ENCODE data around the gene TH.

The TH gene

DNA sequence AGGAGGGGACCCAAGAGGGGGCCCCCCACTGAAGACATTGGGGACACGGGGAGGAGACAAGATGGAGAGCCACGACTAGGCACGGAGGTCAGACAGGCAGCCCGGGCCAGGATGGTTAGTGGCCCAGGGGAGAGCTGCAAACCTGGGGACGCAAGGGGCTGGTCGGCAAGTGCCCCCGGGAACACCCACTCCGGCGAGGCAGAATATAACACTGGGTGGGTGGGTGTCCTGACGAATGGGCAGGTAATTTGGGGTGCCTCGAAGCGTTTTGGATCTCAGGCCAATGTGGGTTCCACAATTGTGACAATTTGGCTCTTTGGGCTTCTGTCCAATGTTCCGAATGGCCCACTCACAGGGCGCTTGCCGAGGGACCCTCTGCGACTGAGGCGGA, 42.3 kb downstream of the TH start:
- Histone ChIP-seq H3K9me3 (ENCODE audit: control insufficient read depth, low read length) (no peaks in the 10 kb centered on the region), H3K27ac (no peak overlapping the region), H3K4me3 (ENCODE audit: low read depth, low read length) (no peak overlapping the region), H3K4me2 (ENCODE audit: low read length) (no peak overlapping the region), H3K27me3 (ENCODE audit: control insufficient read depth, insufficient read depth, low read length) (no peaks in the 10 kb centered on the region), H3K79me2 (no peaks in the 10 kb centered on the region), H2AFZ (no peak overlapping the region), H3K4me1 (no peaks in the 10 kb centered on the region), H3K36me3 (ENCODE audit: control insufficient read depth, insufficient read depth, low read length) (no peaks in the 10 kb centered on the region), H3K9ac (no peak overlapping the region)
- TF ChIP-seq, protein P1, sequence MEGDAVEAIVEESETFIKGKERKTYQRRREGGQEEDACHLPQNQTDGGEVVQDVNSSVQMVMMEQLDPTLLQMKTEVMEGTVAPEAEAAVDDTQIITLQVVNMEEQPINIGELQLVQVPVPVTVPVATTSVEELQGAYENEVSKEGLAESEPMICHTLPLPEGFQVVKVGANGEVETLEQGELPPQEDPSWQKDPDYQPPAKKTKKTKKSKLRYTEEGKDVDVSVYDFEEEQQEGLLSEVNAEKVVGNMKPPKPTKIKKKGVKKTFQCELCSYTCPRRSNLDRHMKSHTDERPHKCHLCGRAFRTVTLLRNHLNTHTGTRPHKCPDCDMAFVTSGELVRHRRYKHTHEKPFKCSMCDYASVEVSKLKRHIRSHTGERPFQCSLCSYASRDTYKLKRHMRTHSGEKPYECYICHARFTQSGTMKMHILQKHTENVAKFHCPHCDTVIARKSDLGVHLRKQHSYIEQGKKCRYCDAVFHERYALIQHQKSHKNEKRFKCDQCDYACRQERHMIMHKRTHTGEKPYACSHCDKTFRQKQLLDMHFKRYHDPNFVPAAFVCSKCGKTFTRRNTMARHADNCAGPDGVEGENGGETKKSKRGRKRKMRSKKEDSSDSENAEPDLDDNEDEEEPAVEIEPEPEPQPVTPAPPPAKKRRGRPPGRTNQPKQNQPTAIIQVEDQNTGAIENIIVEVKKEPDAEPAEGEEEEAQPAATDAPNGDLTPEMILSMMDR (IDR thresholded peaks at IDR 0.05), result no peak

DNA sequence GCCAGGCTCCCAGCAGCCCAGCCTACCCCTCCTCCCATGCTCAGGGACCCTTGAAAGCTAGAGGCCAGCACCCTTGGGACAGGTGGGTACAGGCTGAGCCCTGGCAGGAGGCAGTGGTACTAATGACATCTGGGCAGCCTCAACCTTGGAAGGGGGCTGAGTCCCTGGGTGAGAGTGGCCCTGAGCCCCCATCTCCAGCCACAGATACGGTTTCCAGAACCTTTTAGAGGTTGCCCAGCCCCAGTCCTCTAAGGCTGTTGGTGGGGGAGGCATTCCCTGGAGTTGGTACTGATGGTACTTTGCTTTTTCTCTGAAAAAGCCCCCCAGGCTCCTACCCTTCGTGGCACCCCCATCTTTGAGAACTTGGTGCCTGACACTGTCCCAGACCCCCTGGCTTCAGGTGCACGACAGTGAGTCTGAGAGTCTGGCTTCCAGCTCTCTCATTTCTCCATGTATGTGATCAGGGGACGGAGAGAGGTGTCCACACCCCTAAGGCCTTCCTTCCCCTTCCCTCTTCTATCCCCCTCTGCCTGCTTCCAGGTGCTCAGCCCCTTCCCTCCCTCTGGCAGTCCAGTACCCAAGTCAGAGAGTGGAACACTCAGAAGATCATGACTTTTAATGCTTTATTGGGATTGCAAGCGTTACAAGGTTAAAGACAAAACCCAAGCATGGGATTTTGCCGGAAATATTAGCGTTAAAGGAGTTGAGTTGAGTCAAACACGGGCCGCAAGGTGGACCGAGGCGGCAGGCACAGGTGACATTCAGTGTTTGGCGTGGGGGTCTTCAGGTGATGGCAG, 42.9 kb downstream of the TH start:
- Histone ChIP-seq H3K36me3 (ENCODE audit: control insufficient read depth, insufficient read depth, low read length) (no peaks in the 10 kb centered on the region), H3K9me3 (ENCODE audit: control insufficient read depth, low read length) (no peaks in the 10 kb centered on the region), H3K27ac (no peak overlapping the region), H3K4me3 (ENCODE audit: low read depth, low read length) (no peak overlapping the region), H3K4me2 (ENCODE audit: low read length) (no peak overlapping the region), H3K9ac (no peak overlapping the region), H3K4me1 (no peaks in the 10 kb centered on the region), H3K27me3 (ENCODE audit: control insufficient read depth, insufficient read depth, low read length) (no peaks in the 10 kb centered on the region), H3K79me2 (no peaks in the 10 kb centered on the region), H2AFZ (no peak overlapping the region)
- TF ChIP-seq, protein P1 (IDR thresholded peaks at IDR 0.05), result no peak

DNA sequence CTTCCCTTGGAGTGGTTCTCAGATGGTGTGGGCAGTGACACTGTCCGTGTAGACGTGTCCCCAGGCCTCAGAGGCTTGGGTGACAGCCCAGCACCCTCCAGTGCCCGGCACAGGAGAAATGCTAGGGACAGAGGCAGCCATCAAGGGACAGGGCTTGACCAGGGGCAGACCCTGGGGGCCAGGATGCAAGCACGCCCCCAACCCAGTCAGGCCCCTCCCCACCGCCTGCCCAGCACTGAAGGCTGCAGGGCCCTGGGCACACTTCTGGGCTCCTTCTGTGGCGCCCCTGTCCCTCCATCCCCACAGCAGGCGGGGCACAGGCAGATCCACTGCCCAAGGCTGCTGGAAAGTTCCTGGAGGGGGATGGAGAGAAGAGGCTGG, 43.5 kb downstream of the TH start:
- Histone ChIP-seq H3K27me3 (ENCODE audit: control insufficient read depth, insufficient read depth, low read length) (no peaks in the 10 kb centered on the region), H3K9me3 (ENCODE audit: control insufficient read depth, low read length) (no peaks in the 10 kb centered on the region), H3K4me3 (ENCODE audit: low read depth, low read length) (no peak overlapping the region), H3K9ac (no peak overlapping the region), H3K79me2 (no peaks in the 10 kb centered on the region), H3K36me3 (ENCODE audit: control insufficient read depth, insufficient read depth, low read length) (no peaks in the 10 kb centered on the region), H3K4me1 (no peaks in the 10 kb centered on the region), H3K4me2 (ENCODE audit: low read length) (no peak overlapping the region), H2AFZ (no peak overlapping the region), H3K27ac (no peak overlapping the region)
- TF ChIP-seq, protein P1 (IDR thresholded peaks at IDR 0.05), result no peak

DNA sequence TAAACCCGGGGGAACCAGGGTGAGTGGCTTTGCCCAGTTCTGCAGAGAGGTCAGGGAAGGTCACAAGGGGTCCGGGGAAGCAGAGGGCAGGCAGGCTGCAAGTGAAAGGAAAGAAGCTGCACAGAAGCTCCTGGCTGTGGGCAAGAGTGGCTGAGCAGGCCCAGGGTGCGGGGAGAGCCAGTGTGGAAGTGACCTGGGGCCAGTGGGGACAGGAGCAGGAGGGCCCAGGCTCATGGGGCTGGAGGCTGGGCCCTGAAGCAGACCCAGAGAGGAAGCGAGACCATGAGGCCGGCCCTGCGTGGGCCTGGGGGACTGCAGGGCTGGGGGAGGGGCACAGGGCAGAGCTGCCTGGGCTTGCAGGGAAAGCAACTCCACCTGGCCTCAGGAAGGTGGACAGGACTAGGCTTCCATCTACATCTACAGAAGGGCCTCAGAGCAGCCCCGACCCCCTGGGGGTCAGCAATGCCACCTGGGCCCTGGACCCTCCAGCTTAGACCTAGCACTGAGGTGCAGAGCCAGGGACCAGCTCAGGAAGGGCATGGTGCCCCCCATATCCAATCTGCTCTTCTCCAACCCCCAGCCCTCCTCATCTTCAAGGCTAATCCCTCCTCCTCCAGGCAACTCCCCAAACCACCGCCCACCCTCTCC, 44.0 kb downstream of the TH start:
- no peaks in the 10 kb centered on the region for H3K27me3 ChIP-seq (ENCODE audit: control insufficient read depth, insufficient read depth, low read length)
- H3K4me1 ChIP-seq, result no peaks in the 10 kb centered on the region
- no peak overlapping the region for H3K4me2 ChIP-seq (ENCODE audit: low read length)
- no peaks in the 10 kb centered on the region for H3K79me2 ChIP-seq
- H3K36me3 ChIP-seq (ENCODE audit: control insufficient read depth, insufficient read depth, low read length), result no peaks in the 10 kb centered on the region
- H3K9ac ChIP-seq, result no peak overlapping the region
- H3K27ac ChIP-seq, result no peak overlapping the region
- H2AFZ ChIP-seq, result no peak overlapping the region
- no peaks in the 10 kb centered on the region for H3K9me3 ChIP-seq (ENCODE audit: control insufficient read depth, low read length)
- TF ChIP-seq, protein P1 (IDR thresholded peaks at IDR 0.05), result no peak
- no peak overlapping the region for H3K4me3 ChIP-seq (ENCODE audit: low read depth, low read length)
